Suppressor macrophage treated with lipopolysaccharide for 4 hours (primary cell): ENCODE measurements around the gene CD226.
"Not testable (repeated sequence)": the region's sequence is repeated elsewhere in the genome, so short reads cannot be mapped to it uniquely, and the experiment has no call there.

Experiments used
- DNase-seq: peaks from one replicate; pipeline ENCODE4 v3.0.0-alpha.2; 2020

The CD226 gene

DNA sequence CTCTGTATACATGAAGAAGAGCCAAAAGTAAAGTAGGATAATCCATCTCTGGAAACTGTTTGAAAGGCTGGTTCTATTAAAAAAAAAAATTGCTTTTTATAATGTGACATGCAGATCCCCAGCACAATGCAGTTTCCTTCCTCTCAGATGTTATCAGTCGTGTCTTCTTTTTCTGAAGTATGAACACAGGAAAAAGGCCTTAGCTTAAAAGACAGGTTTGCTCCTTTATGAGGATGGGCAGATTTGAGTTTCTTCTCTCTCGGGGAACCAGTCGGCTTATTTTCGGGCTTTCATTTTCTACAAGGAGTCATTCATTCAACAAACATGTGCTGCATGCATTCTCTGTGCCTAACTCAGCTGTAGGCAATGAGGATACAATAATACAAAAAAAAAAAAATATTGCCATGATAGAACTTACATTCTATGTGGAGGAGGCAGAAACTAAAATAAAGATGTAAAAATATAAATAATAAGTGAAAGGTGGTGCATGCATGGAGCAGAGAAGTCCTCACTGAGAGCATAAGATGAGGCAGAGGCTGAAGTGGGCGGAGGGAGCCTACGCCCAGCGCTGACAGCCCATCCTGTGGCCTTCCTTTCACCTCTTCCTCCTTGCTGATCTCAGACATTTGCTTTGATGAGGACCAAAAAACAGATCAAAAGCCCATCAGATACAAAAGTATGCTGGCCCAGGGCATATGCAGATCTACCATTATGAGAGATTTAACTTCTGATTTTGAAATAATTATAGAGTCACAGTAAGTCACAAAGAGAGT is at the start of gene CD226:
Gene CD226, minus strand, starts transcription at position 513 of the 773 bp plus-strand sequence. Its CDS starts 467 bp downstream, at position 46.
- DNase-seq: peak; percentile 32

DNA sequence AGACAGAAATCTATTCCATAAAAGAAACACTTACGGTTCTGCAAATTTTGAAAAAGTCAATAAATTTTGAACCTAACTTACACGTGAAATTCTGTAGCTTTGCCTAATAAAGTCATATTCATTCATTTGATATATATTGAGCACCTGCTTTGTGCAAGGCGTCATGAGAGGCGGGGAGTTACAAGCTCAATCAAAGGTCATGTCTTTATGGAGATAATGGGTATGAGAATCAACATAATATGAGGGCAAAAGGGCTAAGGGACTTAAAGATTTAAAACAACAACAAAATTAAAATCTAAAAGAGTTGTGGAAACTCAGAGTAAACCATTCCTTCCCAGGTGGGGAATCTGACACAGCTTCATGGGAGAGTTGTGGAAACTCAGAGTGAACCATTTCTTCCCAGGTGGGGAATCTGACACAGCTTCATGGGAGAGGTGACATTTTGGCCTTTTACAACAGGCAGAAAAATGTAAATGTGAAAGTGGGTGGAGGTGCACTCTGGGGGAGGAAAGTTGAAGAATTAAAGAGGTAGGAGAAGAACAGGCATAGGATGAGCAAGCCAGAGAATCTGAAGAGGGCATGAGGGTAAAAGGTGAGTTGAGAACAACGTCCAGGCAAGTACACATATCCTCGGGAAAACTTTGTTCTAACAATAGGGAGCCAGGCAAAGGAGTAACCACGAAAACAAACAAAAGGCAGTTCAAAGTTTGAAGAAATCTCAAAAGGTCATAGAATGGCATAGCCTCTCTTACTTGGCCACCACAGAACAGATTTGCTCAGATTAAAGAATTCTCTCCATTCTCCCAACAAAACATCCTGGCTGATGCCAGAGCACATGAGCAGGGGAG is 49.5 kb upstream of the CD226 start:
- DNase-seq: no peak

DNA sequence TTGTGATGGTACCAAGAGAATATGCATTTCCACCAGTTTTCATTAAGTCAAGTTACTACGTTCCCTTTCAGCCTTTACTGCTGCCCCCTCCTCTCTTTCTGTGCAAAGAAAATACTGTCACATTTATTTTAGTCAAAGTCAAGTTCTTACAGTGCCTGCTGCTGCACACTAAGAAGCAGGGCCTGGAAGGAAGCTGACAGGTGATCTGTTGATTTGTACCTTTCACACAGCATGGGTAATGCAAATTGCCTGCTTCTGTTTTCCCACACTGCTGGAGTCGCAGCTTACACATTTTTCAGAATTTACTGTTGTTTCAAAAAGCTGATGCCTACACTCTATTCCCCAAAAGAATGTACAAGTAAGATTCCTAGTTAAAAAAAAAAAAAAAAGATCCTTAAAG is 48.7 kb upstream of the CD226 start:
- DNase-seq: no peak

DNA sequence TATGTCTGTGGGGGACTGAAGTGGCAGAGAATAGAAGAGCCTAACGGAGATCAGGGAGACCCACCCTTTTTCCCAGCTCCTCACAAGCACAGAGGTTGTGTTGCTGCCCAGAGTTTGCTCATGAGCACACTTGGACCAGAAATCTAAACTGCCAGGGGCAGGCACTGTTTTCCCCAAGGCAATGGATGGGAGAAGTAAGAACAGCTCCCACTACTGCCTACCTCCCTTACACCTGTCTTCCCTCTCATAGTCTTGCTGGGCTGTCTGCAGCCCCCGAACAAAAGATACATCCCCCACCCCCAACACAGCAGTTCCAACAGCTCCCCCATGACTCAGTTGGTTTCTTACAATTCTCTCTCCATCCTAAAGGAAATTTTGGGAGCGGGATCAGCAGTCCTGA is 48.1 kb upstream of the CD226 start:
- DNase-seq: no peak

DNA sequence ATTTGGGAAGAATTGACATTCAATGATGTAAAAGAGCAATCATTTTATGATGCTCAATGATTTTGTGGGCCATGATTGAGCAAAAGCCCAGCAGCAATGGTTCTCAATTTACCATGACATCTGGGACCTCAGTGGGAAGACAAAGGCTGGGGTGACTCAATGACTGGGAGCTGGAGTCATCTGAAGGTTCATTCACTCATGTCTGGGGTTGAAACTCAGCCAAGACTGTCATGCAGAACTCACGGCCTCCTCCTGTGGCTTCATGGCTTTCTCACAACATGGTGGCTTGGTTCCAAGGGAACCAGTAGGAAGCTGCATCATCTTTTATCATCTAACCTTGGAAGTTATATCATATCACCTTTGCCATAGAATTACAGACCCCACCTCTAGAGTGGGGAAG is 45.1 kb upstream of the CD226 start:
- no peak for DNase-seq

DNA sequence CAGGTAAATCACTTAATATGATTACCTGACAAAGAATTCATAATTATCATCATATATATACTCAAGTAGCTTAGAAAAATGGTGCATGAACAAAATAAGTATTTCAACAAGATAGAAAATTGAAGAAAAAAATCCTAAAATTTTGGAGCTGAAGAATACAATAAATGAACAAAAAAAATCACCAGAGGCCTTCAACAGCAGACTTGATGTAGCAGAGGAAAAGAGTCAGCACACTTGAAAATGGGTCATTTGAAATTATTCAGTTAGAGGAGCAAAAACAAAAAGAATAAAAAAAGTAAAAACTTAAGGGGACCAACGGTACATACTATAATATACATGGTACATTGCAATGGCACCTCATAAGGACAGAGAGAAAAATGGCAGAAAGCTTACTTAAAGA is 40.2 kb upstream of the CD226 start:
- no peak for DNase-seq

DNA sequence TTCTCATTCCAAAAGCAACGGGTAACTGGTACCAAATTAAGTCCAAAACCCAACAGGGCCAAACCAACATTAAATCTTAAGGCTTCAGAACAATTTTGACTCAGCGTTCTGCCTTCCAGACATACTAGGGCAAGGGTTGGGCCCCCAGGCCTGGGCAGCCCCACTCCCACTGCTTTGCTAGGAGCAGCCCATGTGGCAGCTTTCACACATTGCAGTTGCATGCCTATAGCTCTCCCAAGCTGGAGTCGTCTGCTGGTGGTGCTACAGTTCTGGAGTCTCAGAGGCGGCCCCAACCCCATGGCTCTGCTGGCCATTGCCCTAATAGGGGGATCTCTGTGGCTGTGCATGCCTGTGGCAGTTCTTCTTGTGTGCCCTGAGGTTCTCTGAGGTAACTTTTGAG is 37.6 kb upstream of the CD226 start:
- DNase-seq: no peak

DNA sequence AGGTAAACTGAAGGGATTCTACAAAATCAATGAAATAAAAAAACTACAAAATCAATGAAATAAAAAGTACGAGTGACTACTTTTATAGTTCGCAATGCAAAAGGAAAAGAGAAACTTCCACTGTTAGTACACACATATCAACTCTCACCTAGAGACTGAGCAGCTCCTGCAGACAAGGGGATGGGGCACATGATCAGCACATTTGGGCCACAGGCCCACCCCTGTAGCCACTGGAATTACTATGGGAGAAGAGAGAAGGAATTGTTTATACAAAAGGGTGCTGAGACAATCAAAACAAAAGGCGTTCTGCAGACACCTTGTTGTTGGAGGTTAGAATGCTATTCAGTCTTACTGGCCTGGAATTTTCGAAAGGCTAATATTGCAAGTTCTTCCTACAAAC is 34.7 kb upstream of the CD226 start:
- no peak for DNase-seq

DNA sequence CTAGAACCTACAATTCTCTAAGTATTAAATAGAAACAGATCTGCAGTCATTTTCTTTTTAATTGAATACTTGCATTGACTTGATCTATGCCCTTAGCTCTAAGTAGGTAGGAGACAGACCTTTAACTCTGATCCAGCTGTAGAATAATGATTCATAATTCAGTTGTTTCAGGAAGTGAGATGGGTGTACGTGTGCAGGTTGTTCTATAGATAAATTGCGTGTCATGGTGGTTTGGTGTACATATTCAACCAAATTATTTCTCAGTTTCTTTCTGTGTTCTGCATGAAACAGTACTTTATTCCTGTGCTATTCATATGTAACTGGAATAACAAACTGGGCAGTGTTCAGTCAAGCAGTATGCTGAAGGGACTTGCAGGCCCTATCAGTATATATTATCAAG is 34.3 kb upstream of the CD226 start:
- no peak for DNase-seq

DNA sequence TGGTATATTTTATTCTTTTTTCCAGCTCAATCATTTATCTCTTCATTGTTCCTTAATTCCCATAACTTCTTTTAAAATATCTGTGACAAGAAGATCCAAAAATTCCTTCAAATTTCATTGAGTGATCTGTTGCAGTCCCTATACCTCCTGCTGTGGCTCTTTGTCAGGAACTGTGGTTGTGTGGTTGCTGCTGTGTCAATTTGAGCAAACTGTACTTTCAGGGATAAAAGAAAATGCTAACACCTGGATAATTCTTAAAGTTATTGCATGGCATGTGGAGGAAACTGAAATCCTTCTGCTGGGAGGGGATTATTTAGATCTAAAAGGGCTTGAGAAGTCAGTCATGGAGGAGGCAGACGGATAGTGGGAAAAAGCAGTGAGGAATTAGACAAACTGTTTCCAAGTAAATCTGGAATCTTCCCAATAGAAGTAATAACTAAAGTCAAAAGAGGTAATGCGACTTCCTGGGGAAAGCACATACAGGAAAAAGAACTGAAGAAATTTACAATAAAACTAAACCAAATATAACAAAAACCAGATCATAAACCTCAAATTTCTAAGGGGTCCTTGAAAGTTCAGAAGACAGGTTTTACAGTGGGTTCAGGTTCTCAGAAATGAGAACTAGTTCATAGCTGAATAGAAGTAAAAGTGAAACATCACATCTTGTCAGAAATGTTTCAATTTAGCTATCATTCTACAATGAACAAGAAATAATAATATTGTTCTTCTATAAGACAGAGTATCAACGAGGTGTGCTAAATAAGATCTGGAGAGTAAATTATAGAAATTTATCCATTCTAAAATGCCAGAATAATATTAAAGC is 33.5 kb upstream of the CD226 start:
- DNase-seq: no peak

DNA sequence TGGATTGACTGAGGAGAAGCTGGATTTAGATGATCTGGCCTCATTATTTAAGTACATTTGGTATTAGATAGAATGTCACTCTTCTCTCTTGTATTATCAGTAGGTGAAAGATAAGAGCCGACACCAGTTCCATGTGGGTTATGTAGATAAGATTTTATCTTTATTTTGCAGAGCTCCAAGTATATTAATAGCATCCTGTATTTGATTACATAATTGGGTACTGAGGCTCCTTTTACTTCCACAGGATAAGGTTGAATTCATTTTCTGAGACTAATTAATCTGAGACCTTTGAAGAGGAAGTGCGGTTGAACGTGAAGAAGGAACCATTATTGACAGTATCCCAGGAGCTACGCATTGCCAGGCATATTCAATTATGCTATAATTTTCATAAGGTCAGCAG is 32.8 kb upstream of the CD226 start:
- no peak for DNase-seq

DNA sequence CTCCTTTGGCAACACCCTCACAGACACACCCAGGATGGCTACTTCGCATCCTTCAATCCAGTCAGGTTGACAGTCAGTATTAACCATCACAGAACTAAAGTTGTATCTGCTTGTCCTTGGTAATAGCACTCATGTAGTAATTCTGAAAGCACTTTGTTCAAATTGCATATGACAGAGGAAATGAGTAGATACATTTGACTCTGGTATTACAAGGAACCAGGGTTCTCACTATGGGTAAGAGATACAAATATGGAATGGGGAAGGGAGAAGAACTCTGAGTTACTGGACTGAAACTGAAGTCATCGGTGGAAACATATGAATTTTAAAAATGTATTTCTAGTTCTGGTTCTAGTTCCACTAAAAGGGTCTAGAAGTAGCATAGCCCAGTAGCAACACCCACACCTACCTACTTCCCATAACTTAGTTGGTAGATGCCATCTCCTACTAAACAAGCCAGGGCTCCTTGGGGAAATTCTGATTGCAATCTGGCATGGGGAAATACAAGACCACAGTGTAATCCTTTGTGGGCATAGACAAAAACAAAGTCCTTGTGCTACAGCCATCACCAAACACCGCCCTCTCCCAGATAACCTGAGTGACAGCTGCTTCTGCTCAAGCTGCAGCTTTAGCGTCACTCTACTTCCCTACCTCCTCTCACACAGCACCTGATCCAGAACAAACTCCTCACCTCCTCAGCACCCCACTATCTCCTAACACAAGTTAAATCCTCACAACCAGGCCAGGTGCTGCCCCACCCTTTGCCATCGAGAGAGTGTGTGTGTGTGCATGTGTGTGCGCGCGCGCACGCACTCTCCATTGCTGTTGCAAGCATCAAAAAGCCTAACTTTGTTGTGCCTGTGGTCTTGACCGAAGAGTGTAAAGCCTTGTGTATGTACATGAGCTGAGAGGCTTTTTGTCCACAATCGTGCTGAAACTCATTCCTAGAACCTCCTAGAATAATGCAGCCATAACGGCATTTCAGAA is 31.4 kb upstream of the CD226 start:
- peak; percentile 42 for DNase-seq

DNA sequence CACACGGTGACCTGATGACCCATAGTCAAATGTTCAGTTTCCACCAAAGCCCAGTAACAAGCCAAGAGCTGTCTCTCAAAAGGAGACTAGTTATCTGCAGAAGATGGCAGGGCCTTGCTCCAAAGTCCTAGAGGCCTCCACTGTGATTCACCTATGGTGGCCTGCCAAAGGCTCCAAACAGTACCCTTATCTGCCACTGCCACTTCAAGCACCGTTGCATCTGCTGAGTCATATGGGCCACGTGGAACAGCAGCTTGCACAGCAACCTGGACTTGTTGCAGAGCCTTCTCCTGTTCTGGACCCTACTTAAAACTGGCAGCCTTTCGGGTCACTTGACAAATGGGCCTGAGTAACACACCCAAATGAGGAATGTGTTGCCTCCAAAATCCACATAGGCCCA is 27.6 kb upstream of the CD226 start:
- DNase-seq: not testable (repeated sequence)

DNA sequence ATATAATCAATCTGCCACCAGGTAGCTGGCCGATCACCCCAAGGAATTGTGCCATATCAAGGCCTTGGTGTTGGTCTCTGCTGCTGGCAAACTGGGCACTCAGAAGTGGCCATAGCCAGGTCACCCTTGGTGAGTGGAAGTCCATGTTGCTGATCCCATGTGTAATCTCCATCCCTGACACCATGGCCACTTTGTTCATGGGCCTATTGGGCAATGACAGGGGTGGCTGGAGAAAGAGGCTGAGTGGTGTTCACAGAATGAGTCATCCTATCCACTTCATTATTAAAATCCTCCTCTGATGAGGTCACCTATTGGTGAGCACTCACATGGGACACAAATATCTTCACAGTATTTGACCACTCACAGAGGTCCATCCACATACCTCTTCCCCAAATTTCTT is 26.7 kb upstream of the CD226 start:
- DNase-seq: peak; percentile 64

DNA sequence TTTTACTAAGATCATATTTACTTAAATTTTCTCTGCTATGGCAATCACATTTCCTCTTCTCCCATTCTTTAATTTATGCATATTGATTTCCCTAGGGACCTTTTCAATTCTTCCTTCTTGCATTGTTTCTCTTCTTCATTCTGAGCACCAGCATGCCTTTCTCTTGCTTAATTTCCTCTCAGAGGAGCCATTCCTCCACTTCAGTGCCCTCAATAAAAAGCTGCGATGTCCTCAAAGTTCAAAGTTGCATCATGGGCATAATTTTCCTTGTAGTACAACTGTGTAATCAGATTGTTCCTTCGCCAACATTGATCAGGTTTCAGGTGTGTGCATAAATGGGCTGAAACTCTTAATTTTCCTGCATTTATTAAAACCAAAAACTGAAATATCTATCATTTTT is 21.8 kb upstream of the CD226 start:
- no peak for DNase-seq

DNA sequence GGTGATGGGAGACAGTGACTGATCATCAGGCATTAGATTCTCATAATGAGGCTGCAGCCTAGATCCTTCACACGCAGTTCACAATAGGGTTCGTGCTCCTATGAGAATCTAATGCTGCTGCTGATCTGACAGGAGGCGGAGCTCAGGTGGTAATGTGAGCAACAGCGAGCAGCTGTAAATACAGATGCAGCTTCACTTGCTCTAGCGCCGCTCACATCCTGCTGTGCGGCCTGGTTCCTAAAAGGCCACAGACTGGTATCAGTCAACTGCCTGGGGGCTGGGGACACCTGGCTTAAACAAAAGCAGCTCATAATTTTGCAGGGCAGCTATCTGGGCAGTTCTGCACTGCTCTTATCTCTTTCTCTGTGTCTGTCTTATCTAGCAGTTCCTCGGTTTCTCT is 20.4 kb upstream of the CD226 start:
- DNase-seq: no peak

DNA sequence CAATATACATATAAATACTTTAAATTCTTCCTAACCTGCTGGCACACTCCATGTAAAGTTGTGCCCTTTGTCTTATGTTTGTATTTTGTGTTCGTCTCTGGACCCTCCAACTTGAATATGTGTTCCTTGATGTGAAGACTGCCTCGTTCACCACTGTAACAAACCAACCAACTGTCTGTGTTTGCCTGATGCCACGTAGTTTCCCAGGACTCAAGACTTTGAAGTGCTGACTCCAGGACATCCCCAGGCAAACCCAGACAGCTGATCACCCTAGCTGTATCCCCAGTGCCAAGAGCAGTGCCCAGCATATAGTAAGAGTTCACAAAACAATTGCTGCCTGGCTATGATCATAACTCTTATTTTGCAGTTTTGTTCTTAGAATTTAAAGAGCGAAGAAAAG is 15.5 kb upstream of the CD226 start:
- DNase-seq: no peak

DNA sequence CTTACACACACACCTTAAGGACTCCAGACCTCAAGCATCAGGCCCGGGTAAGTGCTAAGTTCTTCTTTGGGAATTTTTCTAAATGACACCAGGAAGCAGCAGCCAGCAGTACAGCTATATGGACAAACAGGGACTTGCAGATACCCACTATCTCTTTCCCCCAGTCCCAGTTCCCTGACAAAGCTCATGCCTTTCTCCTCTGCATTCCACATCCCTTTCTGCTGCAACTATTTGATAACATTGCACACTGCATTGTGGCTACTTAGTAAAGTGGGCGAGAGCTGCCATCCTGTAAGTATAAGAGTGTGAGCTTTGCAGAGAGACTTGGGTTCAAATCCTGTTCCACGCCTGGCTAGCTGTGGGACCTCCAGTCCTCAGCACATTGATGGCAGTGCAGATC is 14.0 kb upstream of the CD226 start:
- DNase-seq: no peak

DNA sequence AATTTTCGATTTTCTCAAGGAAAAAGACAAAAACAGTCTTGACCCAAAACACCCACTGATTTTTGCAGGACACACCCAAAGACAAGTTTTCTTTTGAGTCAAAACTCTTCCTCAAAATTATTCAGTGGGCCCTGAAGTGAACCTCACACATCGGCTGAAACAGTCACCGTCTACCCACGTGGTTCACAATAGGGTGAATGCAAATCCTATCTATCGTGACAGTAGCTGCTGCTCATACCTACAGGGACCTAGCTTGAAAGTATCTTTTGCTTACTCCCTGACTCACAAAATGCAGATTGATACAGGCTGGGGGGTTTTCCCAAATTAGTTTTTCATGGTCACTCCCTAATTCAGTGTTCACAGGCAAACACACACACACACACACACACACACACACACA is 10.7 kb upstream of the CD226 start:
- DNase-seq: peak; percentile 57

DNA sequence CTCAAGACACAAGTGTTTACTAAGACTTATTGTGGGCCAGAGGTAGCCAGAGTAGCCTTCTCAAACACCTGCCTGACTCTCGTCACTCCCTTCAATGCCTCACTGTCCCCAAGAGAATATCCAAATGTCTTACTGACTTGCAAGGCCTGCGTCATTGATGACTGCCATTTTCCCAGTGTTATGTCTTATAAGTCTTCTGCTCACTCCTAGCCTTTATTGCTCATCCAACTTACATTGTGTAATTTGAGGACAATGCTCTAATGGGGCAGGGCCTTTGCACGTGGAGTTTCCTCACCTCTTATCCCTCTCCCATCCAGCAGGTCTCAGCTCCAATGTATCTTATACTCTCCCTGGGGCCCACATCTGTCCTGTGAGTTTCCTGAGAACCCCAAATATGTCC is 10.1 kb upstream of the CD226 start:
- peak; percentile 35 for DNase-seq

DNA sequence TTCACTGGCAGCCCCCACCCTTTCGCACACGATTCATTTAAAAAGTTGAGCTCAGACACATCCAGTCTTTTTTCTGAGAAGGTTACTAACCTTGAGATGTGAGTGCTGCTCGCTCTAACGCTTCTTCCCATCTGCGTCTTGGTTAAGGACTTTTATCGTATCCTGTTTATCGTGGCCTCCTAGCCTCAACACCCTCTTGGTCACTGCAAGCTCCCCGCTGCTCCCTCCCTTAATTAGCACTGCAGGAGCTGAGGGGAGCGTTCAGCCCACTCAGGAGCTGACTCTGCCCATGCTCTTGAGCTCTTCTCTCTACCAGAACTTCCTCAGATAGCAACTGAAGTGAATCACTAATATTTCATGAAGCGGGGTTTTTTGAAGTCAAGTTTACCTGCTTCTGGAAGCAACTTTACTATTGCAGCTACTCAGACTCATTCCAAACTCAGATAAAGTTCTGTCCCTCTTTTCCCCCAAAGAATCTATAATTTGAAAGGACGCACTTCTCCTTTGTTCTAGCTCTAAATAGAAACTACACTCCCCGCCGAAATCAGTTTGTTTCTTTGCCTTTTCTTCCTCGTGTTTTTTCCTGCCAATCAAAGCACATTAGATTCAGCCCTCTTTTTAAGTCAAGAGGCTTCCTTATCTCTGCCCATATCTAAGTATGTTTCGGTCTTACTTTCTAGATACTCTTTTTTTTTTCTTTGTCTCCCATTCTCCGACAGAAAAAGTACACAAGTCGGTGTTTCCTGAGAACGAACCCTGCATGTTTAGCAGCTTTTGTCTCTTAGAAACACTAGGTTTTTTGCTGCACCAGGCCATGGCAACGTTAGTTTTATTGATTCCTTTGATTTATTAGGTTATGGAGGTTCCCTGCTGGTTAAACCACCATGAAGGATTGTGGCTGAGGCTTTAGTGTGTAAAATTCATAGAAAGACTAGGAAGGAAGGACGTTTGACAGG is 9.3 kb upstream of the CD226 start:
- peak; percentile 22 for DNase-seq
